COLO668 (cell line): ENCODE data around the gene PTX4.
A peak's percentile ranks its signal among the peaks of the same experiment; 100 is the strongest.

Source experiments
- DNase-seq: peaks from one replicate; lab custom pipeline; 2025; ENCODE audit not compliant: unreplicated experiment; lab: John Stamatoyannopoulos, UW

Gene PTX4

DNA sequence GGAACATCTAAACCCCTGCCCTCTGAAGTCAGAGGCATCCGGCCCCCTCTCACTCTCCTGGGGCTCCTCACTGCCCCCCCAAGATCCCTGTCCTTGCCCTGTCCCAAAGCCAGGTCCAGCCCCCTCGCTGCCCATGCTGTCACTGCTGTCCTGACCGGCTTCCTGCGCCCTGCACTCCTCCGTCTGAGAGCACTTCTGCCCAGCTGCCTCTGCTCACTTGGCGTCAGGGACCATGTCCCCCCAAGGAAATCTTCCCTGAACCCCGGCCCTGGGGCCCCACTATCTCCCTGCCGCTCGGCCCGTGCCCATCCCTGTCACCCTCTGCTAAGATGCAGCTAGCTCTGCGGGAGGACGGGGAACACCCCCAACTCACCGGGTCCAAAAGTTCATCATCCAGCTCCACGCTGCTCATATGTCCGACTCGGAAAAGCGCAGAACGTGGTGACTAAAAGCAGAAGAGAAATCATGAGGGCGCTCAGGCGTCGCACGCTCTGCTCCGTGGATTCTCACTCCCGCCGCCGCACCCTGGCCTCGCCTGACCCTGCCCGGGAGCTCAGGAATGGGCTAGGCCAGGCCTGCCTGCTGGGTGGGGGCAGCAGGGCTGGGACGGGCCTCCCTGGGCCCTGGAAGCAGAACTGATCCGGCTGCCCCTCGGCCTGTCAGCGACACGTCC, 23.7 kb downstream of the PTX4 start:
- no peak for DNase-seq

DNA sequence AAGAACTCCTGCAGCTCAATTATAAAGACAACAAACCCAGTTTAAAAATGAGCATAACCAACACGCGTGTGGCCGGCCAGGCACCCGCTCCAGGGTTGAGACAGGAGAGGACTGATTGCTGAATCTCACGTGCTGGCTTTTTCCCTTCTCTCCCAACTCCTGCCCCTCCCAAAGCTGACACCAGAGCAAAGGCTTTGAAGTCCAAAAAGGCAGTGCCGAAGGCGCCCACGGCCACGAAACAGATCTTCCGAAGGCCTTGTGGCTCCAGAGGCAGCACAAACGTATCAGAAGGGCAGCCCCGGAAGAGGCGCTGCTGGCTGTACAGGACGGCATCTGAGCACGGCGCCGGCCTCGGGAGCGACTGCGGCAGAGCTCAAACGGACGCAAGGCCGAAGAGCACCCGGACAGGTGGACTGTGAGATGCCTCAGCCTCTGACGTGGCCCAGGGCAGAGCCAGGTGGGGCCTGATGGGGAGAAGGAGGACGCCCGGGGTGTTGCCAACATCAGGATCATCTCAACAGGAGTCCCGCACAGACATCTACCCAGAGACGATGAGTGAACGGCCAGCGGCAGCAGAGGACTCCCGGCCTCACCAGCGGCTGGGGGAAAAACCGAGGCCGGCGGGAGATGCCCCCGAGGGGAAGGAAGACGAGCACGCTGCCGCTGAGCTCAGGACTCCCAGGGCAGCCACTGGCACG, 24.4 kb downstream of the PTX4 start:
- DNase-seq = no peak

- no peak for DNase-seq
Observed at GRCh38 chr16:1461146-1461545, 27.6 kb downstream of the PTX4 start.

GRCh38 chr16:1460602-1461138, 28.1 kb downstream of the PTX4 start:
- no peak for DNase-seq

DNA sequence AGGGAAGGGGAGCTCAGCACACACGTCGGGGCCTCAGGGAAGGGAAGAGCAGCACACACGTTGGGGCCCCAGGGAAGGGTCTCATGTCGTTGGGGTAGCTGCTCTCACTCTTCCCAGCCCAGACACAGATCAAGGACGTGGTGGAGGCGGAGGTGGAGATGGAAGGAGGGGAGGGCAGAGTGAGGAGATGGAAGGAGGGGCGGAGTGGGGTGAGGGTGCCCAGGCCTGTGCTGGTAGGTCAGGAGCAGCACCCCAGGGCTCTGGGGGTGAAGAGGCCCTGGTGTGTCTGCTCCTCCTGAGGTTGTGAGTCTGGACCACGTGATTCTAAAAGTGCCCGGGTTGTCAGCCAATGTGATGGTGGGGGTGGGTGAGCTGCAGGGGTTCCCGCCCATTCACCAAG, 28.8 kb downstream of the PTX4 start:
- DNase-seq = no peak

- DNase-seq = no peak
Observed at GRCh38 chr16:1458977-1459341, 29.8 kb downstream of the PTX4 start.

- no peak for DNase-seq
Observed at GRCh38 chr16:1458336-1458976, 30.3 kb downstream of the PTX4 start.

DNA sequence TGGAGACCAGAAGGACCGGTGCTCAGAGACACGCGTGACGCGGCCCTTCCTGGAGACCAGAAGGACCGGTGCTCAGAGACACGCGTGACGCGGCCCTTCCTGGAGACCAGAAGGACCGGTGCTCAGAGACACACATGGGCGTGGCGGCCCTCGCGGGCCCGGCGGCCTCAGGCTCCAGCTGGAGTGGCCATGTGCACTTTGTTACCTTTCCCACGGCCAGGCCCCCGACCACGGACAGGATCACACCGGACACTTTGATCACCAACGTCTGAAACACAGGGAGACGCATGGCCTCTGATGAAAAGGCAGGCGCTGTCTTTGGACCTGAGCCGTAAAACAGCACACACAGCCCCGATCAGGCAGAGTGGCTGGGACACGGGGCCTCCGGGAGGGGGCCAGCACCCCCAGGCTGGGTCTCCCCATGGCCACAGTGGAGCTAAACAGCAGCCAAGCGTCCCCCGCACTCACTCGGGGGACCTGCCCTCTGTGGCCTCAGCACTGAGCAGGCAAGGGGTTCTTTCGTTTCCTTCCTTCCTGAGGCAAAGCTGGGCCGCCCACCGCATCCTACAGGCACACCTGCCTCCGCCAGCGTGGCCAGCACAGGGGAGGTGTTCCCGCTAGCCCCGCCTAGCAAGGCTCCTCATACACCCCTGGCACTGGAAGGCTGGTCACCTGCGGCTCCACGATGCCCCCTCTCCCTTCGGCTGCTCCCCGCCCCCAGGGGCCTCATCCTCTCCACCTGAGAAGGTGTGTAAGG, 31.1 kb downstream of the PTX4 start:
- DNase-seq = no peak

GRCh38 chr16:1456951-1457350, 31.8 kb downstream of the PTX4 start:
- no peak for DNase-seq

GRCh38 chr16:1455190-1456171, 33.3 kb downstream of the PTX4 start:
- DNase-seq = no peak

DNA sequence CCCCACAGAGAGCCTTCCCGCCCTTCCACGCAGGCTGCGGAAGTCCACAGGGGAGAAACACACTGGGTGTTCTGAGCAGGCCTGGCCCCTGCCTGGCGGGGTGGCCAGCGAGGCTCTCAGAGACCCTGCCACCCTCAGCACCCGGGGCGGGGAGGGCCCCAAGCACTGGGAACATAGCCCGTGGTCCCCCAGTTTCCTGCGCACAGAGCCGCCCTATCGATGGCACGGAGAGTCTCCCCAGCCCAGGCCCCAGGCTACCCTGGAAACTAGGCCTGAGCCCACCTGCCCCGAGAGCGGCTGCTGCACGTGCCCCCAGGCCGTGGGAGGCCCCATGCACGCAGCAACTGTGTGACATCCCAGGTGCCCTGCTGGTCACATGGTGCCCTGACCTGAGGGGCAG, 34.2 kb downstream of the PTX4 start:
- no peak for DNase-seq

GRCh38 chr16:1453316-1453715, 35.4 kb downstream of the PTX4 start:
- DNase-seq = no peak

GRCh38 chr16:1452530-1452929, 36.2 kb downstream of the PTX4 start:
- DNase-seq = no peak

GRCh38 chr16:1451702-1452392, 36.9 kb downstream of the PTX4 start:
- DNase-seq = no peak

DNA sequence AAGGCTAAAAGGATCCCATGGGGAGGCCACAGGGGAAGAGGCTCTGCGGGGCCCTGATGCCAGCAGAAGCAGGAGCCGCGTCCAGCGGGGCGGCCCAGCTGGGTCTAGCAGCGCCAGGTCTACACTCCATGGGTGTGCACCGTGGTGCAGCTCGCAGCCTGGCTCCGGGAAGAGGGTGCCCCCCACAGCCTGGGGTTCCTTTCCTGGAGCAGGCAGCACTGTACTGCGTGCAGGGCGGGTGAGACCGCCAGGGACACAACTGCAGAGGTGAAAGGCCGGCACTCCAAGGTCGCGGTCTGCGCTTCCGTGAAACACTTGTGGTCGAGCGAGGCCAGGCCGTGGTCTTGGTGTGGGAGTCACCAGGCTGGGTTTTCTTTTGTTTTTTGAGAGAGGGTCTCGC, 37.9 kb downstream of the PTX4 start:
- DNase-seq = no peak

DNA sequence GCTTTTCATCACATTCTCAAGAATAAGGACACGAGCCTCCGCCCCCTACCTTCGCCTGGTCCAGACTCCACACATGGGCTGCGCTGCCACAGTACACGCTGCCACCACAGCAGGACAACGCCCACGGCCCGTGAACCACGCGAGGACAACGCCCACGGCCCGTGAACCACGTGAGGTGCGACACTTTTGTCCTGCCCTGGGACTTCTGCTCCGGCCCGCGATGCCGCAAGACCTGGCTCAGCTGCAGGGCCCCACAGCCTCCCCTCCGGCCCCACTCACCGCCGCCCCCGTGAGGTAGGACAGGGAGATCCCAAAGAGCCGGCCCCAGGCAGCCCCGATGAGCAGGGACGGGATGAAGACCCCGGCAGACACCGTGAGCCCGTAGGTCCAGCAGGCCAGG, 38.5 kb downstream of the PTX4 start:
- peak; percentile 16 for DNase-seq

- no peak for DNase-seq
Observed at GRCh38 chr16:1449201-1449788, 39.4 kb downstream of the PTX4 start.

GRCh38 chr16:1448536-1449116, 40.1 kb downstream of the PTX4 start:
- DNase-seq = no peak

DNA sequence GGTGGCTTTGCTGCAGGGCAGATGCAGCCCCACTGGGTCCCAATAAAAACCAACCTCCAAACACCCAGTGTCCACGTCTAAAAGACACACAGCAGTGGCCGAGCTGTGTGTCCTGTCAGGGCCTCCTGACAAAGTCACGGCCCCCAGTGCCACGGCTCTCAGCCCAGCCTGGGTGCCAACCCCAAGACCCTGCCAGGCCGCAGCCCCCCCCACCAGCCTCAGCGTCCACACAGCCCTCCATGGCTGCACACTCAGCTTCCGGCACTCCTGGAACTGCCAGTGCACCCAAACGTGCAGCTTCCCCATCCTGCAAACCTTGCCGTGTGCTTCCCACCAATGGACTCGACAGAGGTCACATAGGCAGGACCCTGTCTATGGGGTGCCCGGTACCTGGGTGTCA, 40.8 kb downstream of the PTX4 start:
- no peak for DNase-seq
